HG02973 (cell line): ENCODE data around the gene CCDC61.

Source experiments
- ATAC-seq: cut with Tn5 transposase; IDR thresholded peaks from one replicate; pipeline ENCODE4 v1.9.1; 2021; ENCODE audit warnings: moderate library complexity; ENCODE audit not compliant: unreplicated experiment

CCDC61 gene

GRCh38 chr19:45973553-45974338 lies 21.5 kb upstream of the CCDC61 start, which contains the start of gene NOVA2:
TSS of gene NOVA2 (minus strand) at chr19:45973865. CDS start at chr19:45973351, 514 bp downstream.
- ATAC-seq, result no peak

GRCh38 chr19:45975306-45976070 lies 19.8 kb upstream of the CCDC61 start:
- no peak for ATAC-seq

- no peak for ATAC-seq
These were observed 19.1 kb upstream of the CCDC61 start for GRCh38 chr19:45976178-45976577.

- ATAC-seq, result no peak
These were observed 17.1 kb upstream of the CCDC61 start for GRCh38 chr19:45978156-45978555.

GRCh38 chr19:45981350-45981749 lies 13.9 kb upstream of the CCDC61 start:
- no peak for ATAC-seq

- no peak for ATAC-seq
These were observed 9.9 kb upstream of the CCDC61 start for GRCh38 chr19:45985321-45985720.

- no peak for ATAC-seq
These were observed 5.0 kb upstream of the CCDC61 start for GRCh38 chr19:45990113-45990728.

GRCh38 chr19:45994456-45994997 lies 740 bp upstream of the CCDC61 start:
- ATAC-seq, result peak; percentile 9

GRCh38 chr19:45995715-45996385 lies 583 bp downstream of the CCDC61 start:
- no peak for ATAC-seq

GRCh38 chr19:45996933-45997332 lies 1.7 kb downstream of the CCDC61 start:
- no peak for ATAC-seq

- no peak for ATAC-seq
These were observed 3.6 kb downstream of the CCDC61 start for GRCh38 chr19:45998834-45999233.

- no peak for ATAC-seq
These were observed 4.4 kb downstream of the CCDC61 start for GRCh38 chr19:45999653-46000121.

GRCh38 chr19:46000491-46001246 lies 5.4 kb downstream of the CCDC61 start:
- ATAC-seq, result no peak

GRCh38 chr19:46002678-46003275 lies 7.5 kb downstream of the CCDC61 start:
- no peak for ATAC-seq

GRCh38 chr19:46006411-46006810 lies 11.1 kb downstream of the CCDC61 start:
- no peak for ATAC-seq

GRCh38 chr19:46009530-46010510 lies 14.6 kb downstream of the CCDC61 start:
- ATAC-seq, result no peak

- ATAC-seq, result no peak
These were observed 19.3 kb downstream of the CCDC61 start for GRCh38 chr19:46014534-46014933.

GRCh38 chr19:46014941-46015686 lies 19.8 kb downstream of the CCDC61 start:
- ATAC-seq, result no peak
